Measurements from ENCODE around the gene SWAP70.

GRCh38 chr11:9672288-9672916, 8.5 kb downstream of the SWAP70 start:
- TF ChIP-seq CTCF (conservative IDR thresholded peaks at IDR 0.05; ENCODE audit: low read depth in 2 of 2): no peak
- no peak for TF ChIP-seq EZH2 (IDR thresholded peaks at IDR 0.05; ENCODE audit: low read depth, unreplicated experiment)
- TF ChIP-seq CREB1 (CRISPR knock-in tag; IDR thresholded peaks at IDR 0.05; ENCODE audit: low read depth): no peak
- no peak for TF ChIP-seq EZH2phosphoT487 (IDR thresholded peaks at IDR 0.05; ENCODE audit: unreplicated experiment)
- TF ChIP-seq POLR2AphosphoS5 (IDR thresholded peaks at IDR 0.05; ENCODE audit: low read depth): no peak
- TF ChIP-seq, protein P1, sequence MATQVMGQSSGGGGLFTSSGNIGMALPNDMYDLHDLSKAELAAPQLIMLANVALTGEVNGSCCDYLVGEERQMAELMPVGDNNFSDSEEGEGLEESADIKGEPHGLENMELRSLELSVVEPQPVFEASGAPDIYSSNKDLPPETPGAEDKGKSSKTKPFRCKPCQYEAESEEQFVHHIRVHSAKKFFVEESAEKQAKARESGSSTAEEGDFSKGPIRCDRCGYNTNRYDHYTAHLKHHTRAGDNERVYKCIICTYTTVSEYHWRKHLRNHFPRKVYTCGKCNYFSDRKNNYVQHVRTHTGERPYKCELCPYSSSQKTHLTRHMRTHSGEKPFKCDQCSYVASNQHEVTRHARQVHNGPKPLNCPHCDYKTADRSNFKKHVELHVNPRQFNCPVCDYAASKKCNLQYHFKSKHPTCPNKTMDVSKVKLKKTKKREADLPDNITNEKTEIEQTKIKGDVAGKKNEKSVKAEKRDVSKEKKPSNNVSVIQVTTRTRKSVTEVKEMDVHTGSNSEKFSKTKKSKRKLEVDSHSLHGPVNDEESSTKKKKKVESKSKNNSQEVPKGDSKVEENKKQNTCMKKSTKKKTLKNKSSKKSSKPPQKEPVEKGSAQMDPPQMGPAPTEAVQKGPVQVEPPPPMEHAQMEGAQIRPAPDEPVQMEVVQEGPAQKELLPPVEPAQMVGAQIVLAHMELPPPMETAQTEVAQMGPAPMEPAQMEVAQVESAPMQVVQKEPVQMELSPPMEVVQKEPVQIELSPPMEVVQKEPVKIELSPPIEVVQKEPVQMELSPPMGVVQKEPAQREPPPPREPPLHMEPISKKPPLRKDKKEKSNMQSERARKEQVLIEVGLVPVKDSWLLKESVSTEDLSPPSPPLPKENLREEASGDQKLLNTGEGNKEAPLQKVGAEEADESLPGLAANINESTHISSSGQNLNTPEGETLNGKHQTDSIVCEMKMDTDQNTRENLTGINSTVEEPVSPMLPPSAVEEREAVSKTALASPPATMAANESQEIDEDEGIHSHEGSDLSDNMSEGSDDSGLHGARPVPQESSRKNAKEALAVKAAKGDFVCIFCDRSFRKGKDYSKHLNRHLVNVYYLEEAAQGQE (IDR thresholded peaks at IDR 0.05; ENCODE audit: unreplicated experiment): no peak
- no peak for TF ChIP-seq JUNB (IDR thresholded peaks at IDR 0.05; ENCODE audit: unreplicated experiment)
- TF ChIP-seq, protein P2, sequence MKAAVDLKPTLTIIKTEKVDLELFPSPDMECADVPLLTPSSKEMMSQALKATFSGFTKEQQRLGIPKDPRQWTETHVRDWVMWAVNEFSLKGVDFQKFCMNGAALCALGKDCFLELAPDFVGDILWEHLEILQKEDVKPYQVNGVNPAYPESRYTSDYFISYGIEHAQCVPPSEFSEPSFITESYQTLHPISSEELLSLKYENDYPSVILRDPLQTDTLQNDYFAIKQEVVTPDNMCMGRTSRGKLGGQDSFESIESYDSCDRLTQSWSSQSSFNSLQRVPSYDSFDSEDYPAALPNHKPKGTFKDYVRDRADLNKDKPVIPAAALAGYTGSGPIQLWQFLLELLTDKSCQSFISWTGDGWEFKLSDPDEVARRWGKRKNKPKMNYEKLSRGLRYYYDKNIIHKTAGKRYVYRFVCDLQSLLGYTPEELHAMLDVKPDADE (IDR thresholded peaks at IDR 0.05): no peak
- no peak for TF ChIP-seq NANOG (IDR thresholded peaks at IDR 0.05; ENCODE audit: borderline replicate concordance)
- TF ChIP-seq STAT1 (IDR thresholded peaks at IDR 0.05; ENCODE audit: unreplicated experiment): no peak
- no peak for TF ChIP-seq ZNF331 (CRISPR knock-in tag; IDR thresholded peaks at IDR 0.05; ENCODE audit: low read depth)
